Lower lobe of right lung (tissue), 2 donors: Measurements from ENCODE around the gene HTR2B. TPM values are rescaled to one million over a fixed set of nuclear protein-coding genes. Genes with fewer than 3 reads are reported as not detected.
A peak's percentile ranks its signal among the peaks of the same experiment; 100 is the strongest.

Experiments used
- ATAC-seq, 2 donors: fragments of 200-7000 bp; cut with Tn5 transposase; one replicate each; pipeline ENCODE4 v1.9.1; 2020 to 2022; ENCODE audit warnings: mild to moderate bottlenecking in 2 of 2, moderate library complexity in 2 of 2
- DNase-seq: peaks from one replicate; pipeline ENCODE4 v3.0.0-alpha.2; 2020
- H3K27ac ChIP-seq: fragments of 200-600 bp; one replicate; pipeline ENCODE4 v1.8.0; 2022
- H3K27me3 ChIP-seq: fragments of 200-600 bp; one replicate; pipeline ENCODE4 v1.8.0; 2022; ENCODE audit warnings: low read depth
- H3K36me3 ChIP-seq: fragments of 200-600 bp; one replicate; pipeline ENCODE4 v1.8.0; 2022; ENCODE audit warnings: mild to moderate bottlenecking
- H3K4me1 ChIP-seq: fragments of 200-600 bp; one replicate; pipeline ENCODE4 v1.8.0; 2022
- H3K4me3 ChIP-seq: fragments of 200-600 bp; one replicate; pipeline ENCODE4 v1.8.0; 2022; ENCODE audit warnings: mild to moderate bottlenecking
- H3K9me3 ChIP-seq: fragments of 200-600 bp; one replicate; pipeline ENCODE4 v1.8.0; 2022
- CTCF ChIP-seq: fragments of 200-600 bp; IDR thresholded peaks from one replicate; pipeline ENCODE4 v1.8.0; 2022; ENCODE audit warnings: antibody characterized with exemption, mild to moderate bottlenecking
- intact Hi-C: fragments of 100-400 bp; cut with DNase I; formaldehyde crosslinking; loops from one replicate; pipeline ENCODE4 v1.11.0; 2022
- total RNA-seq: library from RNA; stranded (reverse); fragmentation: NEBNext Ultra II Directional; extraction: Animal tissue kit (Norgen Biotek cat#: 25700); gene quantifications from one replicate; pipeline ENCODE4 v1.2.1, GENCODE V29; 2021
- donor health status: DM: no; HTN: yes; CAD: no; lungs with severe emphysema.

The HTR2B gene
- total RNA-seq, 1 donor from 2014 or later, result 0.65 TPM

- DNase-seq, result no peak
- TF ChIP-seq CTCF, result no peak
- no peak overlapping the region for H3K4me3 ChIP-seq
- no peak for ATAC-seq
- no peaks in the 10 kb centered on the region for H3K36me3 ChIP-seq
- no peaks in the 10 kb centered on the region for H3K27me3 ChIP-seq
- H3K4me1 ChIP-seq, result peaks cover 29% of the 10 kb centered on the region
- no peaks in the 10 kb centered on the region for H3K9me3 ChIP-seq
- intact Hi-C loops, result no loop called here
- no peak overlapping the region for H3K27ac ChIP-seq
Observed at GRCh38 chr2:231127480-231127879, 2.6 kb upstream of the HTR2B start.

- DNase-seq (no peak), ATAC-seq (no peak)
- H3K4me3 ChIP-seq, result no peak overlapping the region
- H3K27ac ChIP-seq, result no peak overlapping the region
- peaks cover 20% of the 10 kb centered on the region for H3K4me1 ChIP-seq
- H3K36me3 ChIP-seq, result no peaks in the 10 kb centered on the region
- H3K9me3 ChIP-seq, result no peaks in the 10 kb centered on the region
- intact Hi-C loops, result no loop called here
- no peak for TF ChIP-seq CTCF
- H3K27me3 ChIP-seq, result no peaks in the 10 kb centered on the region
Observed at GRCh38 chr2:231126123-231126522, 1.3 kb upstream of the HTR2B start.

- H3K27me3 ChIP-seq, result no peaks in the 10 kb centered on the region
- H3K27ac ChIP-seq, result no peak overlapping the region
- intact Hi-C loops, result no loop called here
Observed at GRCh38 chr2:231123362-231123898, 1.4 kb downstream of the HTR2B start.

GRCh38 chr2:231118614-231118942 is 6.3 kb downstream of the HTR2B start:
- Histone ChIP-seq H3K36me3 (peaks cover 1% of the 10 kb centered on the region), H3K4me3 (no peak overlapping the region), H3K27ac (no peak overlapping the region), H3K27me3 (no peaks in the 10 kb centered on the region), H3K9me3 (no peaks in the 10 kb centered on the region), H3K4me1 (peaks cover 5% of the 10 kb centered on the region)
- ATAC-seq, result no peak
- intact Hi-C loops, result no loop called here
- no peak for DNase-seq
- no peak for TF ChIP-seq CTCF

More at GRCh38 chr2:231123362-231123898, 1.4 kb downstream of the HTR2B start:
- TF ChIP-seq CTCF, result no peak
- no peak for DNase-seq
- Histone ChIP-seq H3K36me3 (no peaks in the 10 kb centered on the region), H3K4me3 (peak overlapping the region; percentile 24), H3K4me1 (peaks cover 16% of the 10 kb centered on the region), H3K9me3 (no peaks in the 10 kb centered on the region)
- no peak for ATAC-seq

- H3K4me3 ChIP-seq, result no peak overlapping the region
- no peaks in the 10 kb centered on the region for H3K27me3 ChIP-seq
- no peak overlapping the region for H3K27ac ChIP-seq
- peaks cover under 1% of the 10 kb centered on the region for H3K4me1 ChIP-seq
- peaks cover 4% of the 10 kb centered on the region for H3K36me3 ChIP-seq
- H3K9me3 ChIP-seq, result no peaks in the 10 kb centered on the region
- ATAC-seq (no peak), DNase-seq (no peak)
- intact Hi-C loops, result no loop called here
- TF ChIP-seq CTCF, result no peak
Observed at GRCh38 chr2:231117922-231118613, 6.8 kb downstream of the HTR2B start.
